ENCODE measurements around the gene KIF5C. TPM values are rescaled to one million over a fixed set of nuclear protein-coding genes. Genes with fewer than 3 reads are reported as not detected.

KIF5C gene
- total and polyA plus RNA-seq, 2 of the 13 experiments (the other 11 are each of a cell fraction or from before 2014, with no cell fraction given): 0.15 to 0.20 TPM

GRCh38 chr2:148953426-148953825 is 78.4 kb downstream of the KIF5C start:
- Histone ChIP-seq H3K4me1 (ENCODE audit: insufficient read depth, low read length) (no peaks in the 10 kb centered on the region), H3K9me3 (ENCODE audit: low read length) (no peaks in the 10 kb centered on the region), H3K79me2 (ENCODE audit: insufficient read depth, low read length) (no peaks in the 10 kb centered on the region), H2AFZ (ENCODE audit: low read length) (no peak overlapping the region), H4K20me1 (ENCODE audit: insufficient read depth, low read length) (no peaks in the 10 kb centered on the region), H3K4me2 (ENCODE audit: low read depth, low read length) (no peak overlapping the region), H3K36me3 (replicated peaks in 1 of 2; ENCODE audit: control insufficient read depth in 1 of 2, insufficient read depth in 2 of 2, low read length in 2 of 2) (no peaks in the 10 kb centered on the region), H3K4me3 (replicated peaks in 1 of 3; ENCODE audit: insufficient read depth in 1 of 3, low read depth in 2 of 3, low read length in 3 of 3) (no peak overlapping the region), H3K27me3 (ENCODE audit: control insufficient read depth in 1 of 2, insufficient read depth in 2 of 2, low read length in 2 of 2) (peaks cover 0 to 8% of the 10 kb centered on the region in 2 experiments; a peak in 2 of 5 replicates), H3K9ac (ENCODE audit: insufficient read depth, low read depth, low read length) (no peak overlapping the region), H3K27ac (ENCODE audit: extremely low read length, insufficient read depth, low read length) (no peak overlapping the region)
- ATAC-seq (no peak), FAIRE-seq (no peak), DNase-seq (ENCODE audit: low spot score) (no peak)
- TF ChIP-seq HMG20B (CRISPR knock-in tag; conservative IDR thresholded peaks at IDR 0.05) (no peak), SALL2 (CRISPR knock-in tag; IDR thresholded peaks at IDR 0.05) (no peak), NFIB (CRISPR knock-in tag; IDR thresholded peaks at IDR 0.05; ENCODE audit: borderline replicate concordance) (no peak), PHF21A (CRISPR knock-in tag; IDR thresholded peaks at IDR 0.05) (no peak)
- CTCF ChIA-PET (ENCODE audit: low intra/inter-chr PET ratio, low total read pairs): no interaction called here
- POLR2A ChIA-PET: no interaction called here
- 6% methylated on average over 6 of the region's 6 CpGs for WGBS (ENCODE audit: low lambda C conversion rate)
- intact Hi-C loops (cut with micrococcal nuclease; ENCODE audit: unreplicated experiment) (no loop called here), in situ Hi-C loops (cut with HindIII; ENCODE audit: extremely low pct_ligation_motif_present, low pct_unique_long_range_greater_than_20kb) (no loop called here)
- BruUV-seq (replicated peaks): no TSS peak

- no peaks in the 10 kb centered on the region for H3K4me1 ChIP-seq (ENCODE audit: insufficient read depth, low read length)
- FAIRE-seq: no peak
- in situ Hi-C loops (cut with HindIII; ENCODE audit: extremely low pct_ligation_motif_present, low pct_unique_long_range_greater_than_20kb): no loop called here
- no peak overlapping the region for H3K4me3 ChIP-seq (replicated peaks in 1 of 3; ENCODE audit: insufficient read depth in 1 of 3, low read depth in 2 of 3, low read length in 3 of 3)
- H2AFZ ChIP-seq (ENCODE audit: low read length): no peak overlapping the region
- no peaks in the 10 kb centered on the region for H3K79me2 ChIP-seq (ENCODE audit: insufficient read depth, low read length)
- H3K4me2 ChIP-seq (ENCODE audit: low read depth, low read length): no peak overlapping the region
- intact Hi-C loops (cut with micrococcal nuclease; ENCODE audit: unreplicated experiment): no loop called here
- CTCF ChIA-PET (ENCODE audit: low intra/inter-chr PET ratio, low total read pairs): no interaction called here
- H4K20me1 ChIP-seq (ENCODE audit: insufficient read depth, low read length): no peaks in the 10 kb centered on the region
- no peak for ATAC-seq
- POLR2A ChIA-PET: no interaction called here
- BruUV-seq (replicated peaks): no TSS peak
- no peak overlapping the region for H3K9ac ChIP-seq (ENCODE audit: insufficient read depth, low read depth, low read length)
- H3K27ac ChIP-seq (ENCODE audit: extremely low read length, insufficient read depth, low read length): no peak overlapping the region
- TF ChIP-seq MAFF (IDR thresholded peaks at IDR 0.05; ENCODE audit: low read depth, low read length) (peak; percentile 83), TERF1 (CRISPR knock-in tag; IDR thresholded peaks at IDR 0.05) (no peak), MAFK (conservative IDR thresholded peaks at IDR 0.05 in 1 of 2, IDR thresholded peaks at IDR 0.05 in 1 of 2; ENCODE audit: low read length in 2 of 2) (peak; percentile 80 to 83)
- no peak for DNase-seq (ENCODE audit: low spot score)
- 1% methylated on average over 3 of the region's 3 CpGs for WGBS (ENCODE audit: low lambda C conversion rate)
- H3K9me3 ChIP-seq (ENCODE audit: low read length): no peaks in the 10 kb centered on the region
- peaks cover 0 to 4% of the 10 kb centered on the region in 2 experiments; a peak in 2 of 5 replicates for H3K27me3 ChIP-seq (ENCODE audit: control insufficient read depth in 1 of 2, insufficient read depth in 2 of 2, low read length in 2 of 2)
- no peaks in the 10 kb centered on the region for H3K36me3 ChIP-seq (replicated peaks in 1 of 2; ENCODE audit: control insufficient read depth in 1 of 2, insufficient read depth in 2 of 2, low read length in 2 of 2)
Observed at GRCh38 chr2:148954536-148954935, 79.5 kb downstream of the KIF5C start.
